LHCN-M2 (cell line): ENCODE results near the gene CAPN10. TPM values are rescaled to one million over a fixed set of nuclear protein-coding genes. Genes with fewer than 3 reads are reported as not detected.

Experiments
- DNase-seq: peaks from one replicate; pipeline ENCODE4 v3.0.0-alpha.2; 2012; ENCODE audit warnings: low read depth
- total RNA-seq: library from RNA; depleted of rRNA; stranded (reverse); fragments of >200 nt; gene quantifications from 2 replicates; pipeline ENCODE4 v1.2.3, GENCODE V29; 2014

The CAPN10 gene
- total RNA-seq, 1 experiment from 2014 or later = 23.1 TPM

GRCh38 chr2:240589375-240589774, 2.8 kb downstream of the CAPN10 start:
- no peak for DNase-seq

- no peak for DNase-seq
Measured at GRCh38 chr2:240589850-240590525, 3.5 kb downstream of the CAPN10 start.

DNA sequence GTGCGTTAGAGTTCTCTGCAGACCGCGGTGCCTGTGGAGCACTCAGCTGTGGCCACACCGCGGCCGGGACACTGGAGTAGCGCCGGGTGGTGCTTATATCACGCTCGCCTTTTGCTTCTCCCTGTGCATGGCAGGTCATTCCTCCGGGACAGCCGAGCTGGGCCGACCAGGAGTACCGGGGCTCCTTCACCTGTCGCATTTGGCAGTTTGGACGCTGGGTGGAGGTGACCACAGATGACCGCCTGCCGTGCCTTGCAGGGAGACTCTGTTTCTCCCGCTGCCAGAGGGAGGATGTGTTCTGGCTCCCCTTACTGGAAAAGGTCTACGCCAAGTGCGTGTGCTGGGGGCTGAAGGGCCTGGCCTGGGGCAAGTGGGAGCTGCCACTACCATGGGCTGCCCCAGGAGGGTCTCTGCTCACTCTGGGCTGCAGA, 4.2 kb downstream of the CAPN10 start:
- no peak for DNase-seq

GRCh38 chr2:240591226-240591625, 4.7 kb downstream of the CAPN10 start:
- DNase-seq = no peak

DNA sequence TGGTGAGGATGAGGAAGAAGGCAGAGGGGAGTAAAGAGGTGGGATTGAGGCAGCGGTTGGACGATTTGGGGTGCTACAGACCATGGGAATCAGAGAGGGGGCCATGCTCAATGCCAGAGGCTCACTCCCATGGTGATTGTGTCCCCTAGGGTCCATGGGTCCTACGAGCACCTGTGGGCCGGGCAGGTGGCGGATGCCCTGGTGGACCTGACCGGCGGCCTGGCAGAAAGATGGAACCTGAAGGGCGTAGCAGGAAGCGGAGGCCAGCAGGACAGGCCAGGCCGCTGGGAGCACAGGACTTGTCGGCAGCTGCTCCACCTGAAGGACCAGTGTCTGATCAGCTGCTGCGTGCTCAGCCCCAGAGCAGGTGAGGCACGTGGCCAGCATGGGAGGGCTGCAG, 5.2 kb downstream of the CAPN10 start:
- DNase-seq = no peak

- DNase-seq = no peak
Measured at GRCh38 chr2:240593026-240593702, 6.6 kb downstream of the CAPN10 start.

GRCh38 chr2:240593703-240594451, 7.3 kb downstream of the CAPN10 start:
- DNase-seq = no peak

GRCh38 chr2:240594511-240595380, 8.2 kb downstream of the CAPN10 start:
- DNase-seq = no peak

DNA sequence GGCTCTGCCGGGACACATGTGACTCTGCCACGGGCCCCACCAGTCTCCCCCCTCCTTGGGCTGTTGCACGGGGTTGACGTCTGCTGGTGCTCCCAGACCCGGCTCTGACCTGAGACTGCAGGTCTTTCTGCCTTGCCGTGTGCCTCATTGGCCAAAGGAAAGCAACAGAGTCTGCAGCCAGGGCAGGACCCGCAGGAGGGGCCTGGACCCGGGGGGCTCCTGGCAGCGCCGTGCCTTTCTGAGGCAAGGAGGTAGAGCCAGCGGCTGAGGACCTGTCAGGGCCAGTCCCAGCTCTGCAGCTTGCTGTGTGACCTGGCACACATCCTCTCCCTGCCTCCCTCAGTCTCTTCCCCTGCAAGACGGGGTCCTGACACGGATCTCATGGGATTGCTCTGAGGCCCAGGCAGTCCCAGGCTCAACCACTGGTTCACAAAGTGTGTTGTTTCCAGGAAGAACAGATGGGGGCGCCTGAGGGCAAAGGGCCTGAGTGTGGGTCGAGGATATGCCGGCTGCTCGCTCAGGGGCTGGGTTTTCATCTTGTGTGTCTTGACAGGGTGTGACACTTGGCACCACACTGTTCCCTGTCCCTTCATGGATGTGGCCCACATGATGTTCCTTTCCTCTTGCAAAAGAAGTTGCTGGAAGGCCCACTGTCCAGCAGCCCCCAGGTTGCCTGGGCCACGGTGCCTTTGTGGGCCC, 9.0 kb downstream of the CAPN10 start:
- DNase-seq = no peak

DNA sequence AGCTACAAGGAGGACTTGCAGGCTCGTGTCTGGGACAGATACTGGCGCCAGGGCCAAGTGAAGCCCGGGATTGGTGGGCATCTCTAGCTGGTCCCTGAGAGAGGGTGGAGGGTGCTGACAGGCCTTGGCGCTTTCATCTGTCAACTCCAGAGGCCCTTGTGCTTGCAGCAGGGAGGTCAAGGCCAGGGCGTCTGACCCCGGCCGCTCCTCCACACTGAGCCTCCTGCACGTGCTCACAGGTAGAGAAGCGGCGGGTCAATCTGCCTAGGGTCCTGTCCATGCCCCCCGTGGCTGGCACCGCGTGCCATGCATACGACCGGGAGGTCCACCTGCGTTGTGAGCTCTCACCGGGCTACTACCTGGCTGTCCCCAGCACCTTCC, 9.5 kb downstream of the CAPN10 start:
- no peak for DNase-seq

- no peak for DNase-seq
Measured at GRCh38 chr2:240596491-240596931, 10.0 kb downstream of the CAPN10 start.

DNA sequence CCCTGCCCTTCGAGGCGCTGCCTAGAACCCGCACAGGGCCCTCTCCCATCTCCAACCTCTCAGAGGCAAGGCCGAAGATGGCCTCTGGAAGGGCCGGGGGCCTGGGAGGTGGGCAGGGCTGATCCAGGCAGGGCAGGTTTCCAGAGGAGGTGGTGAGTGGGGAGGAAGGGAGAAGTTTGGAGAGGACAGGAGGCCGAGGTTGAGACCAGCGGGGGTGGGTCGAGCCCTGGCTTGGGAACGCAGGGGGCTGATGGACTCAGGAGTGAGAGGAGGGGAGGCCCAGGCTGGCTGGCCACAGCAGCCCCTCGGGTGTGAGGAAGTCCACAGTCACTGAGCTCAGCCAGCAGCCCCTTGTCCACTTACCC, 10.5 kb downstream of the CAPN10 start:
- no peak for DNase-seq

- no peak for DNase-seq
Measured at GRCh38 chr2:240597419-240598181, 11.1 kb downstream of the CAPN10 start.

GRCh38 chr2:240598311-240598911, 11.9 kb downstream of the CAPN10 start:
- no peak for DNase-seq

DNA sequence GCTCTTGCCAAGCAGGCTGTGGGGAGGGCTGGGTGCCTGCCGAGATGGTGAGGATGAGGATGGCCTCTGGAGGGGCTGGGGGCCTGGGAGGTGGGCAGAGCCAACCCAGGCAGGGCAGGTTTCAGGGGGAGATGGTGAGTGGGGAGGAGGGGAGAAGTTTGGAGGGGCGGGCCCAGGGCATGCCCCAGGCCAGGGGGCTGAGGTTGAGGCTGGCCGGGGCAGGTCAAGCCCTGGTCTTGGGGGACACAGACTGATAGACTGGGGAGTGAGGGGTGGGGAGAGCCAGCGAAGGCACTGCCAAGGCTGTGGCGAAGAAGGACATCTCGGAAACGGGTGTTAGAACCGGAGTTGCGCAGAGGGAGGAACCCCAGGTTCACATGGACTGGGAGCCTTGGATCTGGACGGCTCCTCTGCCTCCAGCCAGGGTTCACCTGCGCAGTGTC, 12.6 kb downstream of the CAPN10 start:
- DNase-seq = no peak

DNA sequence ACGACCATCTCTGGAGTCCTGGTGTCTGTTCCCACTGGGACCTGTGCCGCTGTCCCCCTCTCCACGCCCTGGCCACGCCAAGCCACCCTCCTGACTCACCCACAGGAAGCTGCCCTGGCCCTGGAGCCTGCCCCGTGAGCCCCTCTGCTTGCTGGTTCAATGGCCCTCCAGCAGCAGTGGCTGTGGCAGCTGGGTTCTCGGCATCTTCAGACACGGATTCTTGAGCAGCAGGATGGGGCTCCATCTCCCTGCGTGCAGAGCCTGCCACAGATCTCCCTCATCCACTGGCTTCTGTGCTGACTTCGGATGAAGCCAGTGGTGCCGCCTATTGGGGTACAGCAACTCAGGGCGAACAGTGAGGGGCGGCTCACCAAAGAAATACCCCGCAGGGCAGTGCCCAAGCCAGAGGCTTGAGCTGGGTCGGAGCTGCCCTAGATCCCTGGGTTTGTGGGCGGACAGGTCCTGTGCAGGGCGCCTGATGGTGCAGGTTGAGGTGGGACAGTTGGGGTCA, 14.0 kb downstream of the CAPN10 start:
- DNase-seq = no peak

- DNase-seq = no peak
Measured at GRCh38 chr2:240601061-240601830, 14.7 kb downstream of the CAPN10 start.

GRCh38 chr2:240601831-240602160, 15.3 kb downstream of the CAPN10 start:
- no peak for DNase-seq
